HG03432 (cell line): ENCODE measurements around the gene SETD2.

Experiments
- ATAC-seq: cut with Tn5 transposase; IDR thresholded peaks from one replicate; pipeline ENCODE4 v1.9.1; 2021; ENCODE audit warnings: mild to moderate bottlenecking, moderate library complexity; ENCODE audit not compliant: unreplicated experiment

The SETD2 gene

GRCh38 chr3:46970391-46971091, 193.4 kb downstream of the SETD2 start:
- no peak for ATAC-seq

- no peak for ATAC-seq
These were observed 195.0 kb downstream of the SETD2 start for GRCh38 chr3:46968783-46969428.

- no peak for ATAC-seq
These were observed 197.1 kb downstream of the SETD2 start for GRCh38 chr3:46966811-46967210.
